Right lung (tissue), 5 donors: ENCODE data around the gene GNG7. TPM values are rescaled to one million over a fixed set of nuclear protein-coding genes. Genes with fewer than 3 reads are reported as not detected.
"Not testable (repeated sequence)": the region's sequence is repeated elsewhere in the genome, so short reads cannot be mapped to it uniquely, and the experiment has no call there.

Experiments
- DNase-seq, 2 donors: peaks; one replicate each; pipeline ENCODE4 v3.0.0-alpha.2; 2013
- polyA plus RNA-seq, 5 donors: library from polyadenylated mRNA; unstranded; fragments of 120-200 nt; gene quantifications; one replicate each; pipeline versions ENCODE4 v1.2.1 to v1.2.3, GENCODE V29; 2013; ENCODE audit warnings: inconsistent platforms in 1 of 5, low replicate concordance in 1 of 5; ENCODE audit not compliant: insufficient read length in 5 of 5, insufficient read depth in 1 of 5

The GNG7 gene
- polyA plus RNA-seq, 5 donors = 4.5 to 7.1 (median 5.8) TPM

- DNase-seq = peak; percentile 74 to 78
These were observed 123.4 kb downstream of the GNG7 start for GRCh38 chr19:2578901-2579677.

DNA sequence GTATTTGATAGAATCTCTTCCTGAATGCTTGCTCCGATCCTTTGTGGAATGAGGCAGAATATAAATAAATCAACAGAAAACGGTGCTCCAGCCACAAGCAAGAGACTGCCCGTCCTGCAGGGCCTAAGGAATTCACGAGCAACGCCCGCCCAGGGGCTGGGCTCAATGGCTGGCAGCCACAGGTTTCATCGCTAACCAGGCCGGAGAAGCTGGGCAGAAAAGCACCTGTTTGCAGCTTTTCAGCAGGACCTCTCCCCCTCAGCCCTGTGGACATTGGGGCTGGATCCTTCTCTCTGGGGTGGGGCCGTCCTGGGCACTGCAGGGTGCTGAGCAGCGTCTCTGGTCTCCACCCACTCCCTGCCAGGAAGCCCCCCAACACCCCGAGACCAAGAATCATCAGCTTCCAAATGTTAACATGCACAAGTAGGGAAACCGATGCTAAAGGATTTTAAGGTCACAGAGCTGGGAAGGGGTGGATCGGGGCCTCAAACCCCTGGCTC, 124.1 kb downstream of the GNG7 start:
- no peak for DNase-seq

GRCh38 chr19:2577722-2578335, 124.7 kb downstream of the GNG7 start:
- DNase-seq = no peak

DNA sequence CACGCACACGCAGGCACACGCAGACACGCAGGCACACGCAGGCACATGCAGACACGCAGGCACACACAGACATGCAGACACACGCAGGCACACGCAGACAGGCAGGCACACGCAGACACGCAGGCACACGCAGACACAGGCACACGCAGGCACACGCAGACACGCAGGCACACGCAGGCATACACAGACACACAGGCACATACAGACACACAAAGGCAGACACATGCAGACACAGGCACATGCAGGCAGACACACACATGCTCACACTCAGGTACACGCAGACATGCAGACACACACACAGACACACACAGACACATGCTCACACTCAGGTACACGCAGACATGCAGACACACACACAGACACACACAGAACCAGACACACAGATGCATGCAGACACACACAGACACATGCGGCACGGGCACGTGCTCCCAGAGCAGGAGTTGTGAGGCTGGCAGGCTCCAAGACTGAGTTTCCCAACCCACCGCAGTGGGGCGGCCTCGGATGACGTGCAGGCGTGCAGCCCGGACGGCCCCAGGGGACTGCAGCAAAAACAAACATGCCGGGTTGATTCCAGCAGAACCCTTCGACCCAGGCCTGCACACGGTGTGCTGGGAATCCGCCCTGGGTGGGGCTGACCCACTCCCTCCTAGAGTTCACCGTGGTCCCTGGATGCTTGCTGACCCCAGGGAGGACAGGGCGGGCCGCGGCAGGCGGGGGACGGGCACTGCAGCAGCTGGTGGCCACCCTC, 126.6 kb downstream of the GNG7 start:
- no peak for DNase-seq

DNA sequence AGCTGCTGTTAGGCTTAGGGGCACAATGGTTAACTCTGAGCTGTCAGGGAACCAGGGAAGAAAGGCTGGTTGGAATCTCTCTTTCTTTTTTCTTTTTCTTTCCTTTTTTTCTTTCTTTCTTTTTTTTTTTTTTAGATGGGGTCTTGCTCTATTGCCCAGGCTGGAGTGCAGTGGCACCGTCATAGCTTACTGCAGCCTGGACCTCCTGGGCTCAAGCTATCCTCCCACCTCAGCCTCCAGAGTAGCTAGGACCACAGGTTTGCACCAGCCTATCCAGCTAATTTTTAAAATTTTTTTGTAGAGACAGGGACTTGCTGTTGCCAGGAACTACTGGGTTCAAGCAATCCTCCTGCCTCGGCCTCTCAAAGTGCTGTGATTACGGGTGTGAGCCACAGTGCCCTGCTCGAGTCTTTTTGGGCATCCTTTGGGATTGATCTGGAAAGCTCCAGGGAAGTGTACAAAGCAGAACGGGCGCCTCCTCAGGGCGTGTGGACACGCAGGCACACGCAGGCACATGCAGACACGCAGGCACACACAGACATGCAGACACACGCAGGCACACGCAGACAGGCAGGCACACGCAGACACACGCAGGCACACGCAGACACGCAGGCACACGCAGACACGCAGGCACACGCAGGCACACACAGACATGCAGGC, 127.4 kb downstream of the GNG7 start:
- DNase-seq = no peak

GRCh38 chr19:2574478-2574931, 128.0 kb downstream of the GNG7 start:
- DNase-seq = no peak

DNA sequence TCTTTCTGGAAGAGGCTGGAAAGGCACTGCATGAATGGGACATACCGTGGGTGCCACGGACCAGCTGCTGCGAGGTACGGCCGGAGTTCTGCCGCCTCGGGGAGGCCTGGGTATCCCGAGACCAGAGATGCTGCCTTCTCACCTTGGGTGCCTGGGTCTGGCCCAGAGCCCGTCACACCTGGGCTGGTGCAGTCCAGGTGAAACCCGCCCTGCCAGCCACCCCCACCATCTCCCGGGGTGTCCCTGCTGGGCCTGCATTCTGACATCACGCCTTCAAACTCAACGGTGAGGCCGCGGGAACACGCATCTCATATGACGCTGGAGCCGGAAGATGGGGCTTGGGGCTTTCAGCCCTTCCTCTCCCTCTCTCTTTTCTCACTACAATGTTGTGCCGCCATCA, 128.6 kb downstream of the GNG7 start:
- no peak for DNase-seq

DNA sequence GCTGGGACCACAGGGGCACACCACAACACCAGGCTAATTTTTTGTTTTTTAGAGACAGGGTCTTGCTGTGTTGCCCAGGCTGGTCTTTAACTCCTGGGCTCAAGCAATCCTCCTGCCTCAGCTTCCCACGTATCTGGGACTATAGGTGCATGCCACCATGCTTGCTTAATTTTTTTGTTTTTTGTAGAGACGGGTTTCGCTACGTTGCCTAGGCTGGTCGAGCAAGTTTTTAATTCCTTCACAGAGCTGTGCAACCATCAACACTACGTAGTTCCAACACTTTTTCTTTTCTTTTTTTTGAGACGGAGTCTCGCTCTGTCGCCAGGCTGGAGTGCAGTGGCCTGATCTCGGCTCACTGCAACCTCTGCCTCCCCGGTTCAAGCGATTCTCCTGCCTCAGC, 130.3 kb downstream of the GNG7 start:
- DNase-seq = not testable (repeated sequence)

GRCh38 chr19:2569596-2570465, 132.7 kb downstream of the GNG7 start:
- no peak for DNase-seq

DNA sequence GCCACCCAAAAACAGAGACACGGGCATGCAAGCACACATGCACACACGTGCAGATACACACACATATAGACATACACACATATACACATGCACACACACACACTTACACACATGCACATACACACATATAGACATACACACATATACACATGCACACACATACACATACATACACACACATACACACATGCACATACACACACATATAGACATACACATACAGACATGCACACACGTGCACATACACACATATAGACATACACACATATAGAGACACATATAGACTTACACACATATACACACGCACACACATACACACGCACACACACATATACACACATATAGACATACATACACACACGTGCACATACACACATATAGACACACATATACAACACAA, 134.5 kb downstream of the GNG7 start:
- no peak for DNase-seq

GRCh38 chr19:2567580-2567979, 134.9 kb downstream of the GNG7 start:
- no peak for DNase-seq

DNA sequence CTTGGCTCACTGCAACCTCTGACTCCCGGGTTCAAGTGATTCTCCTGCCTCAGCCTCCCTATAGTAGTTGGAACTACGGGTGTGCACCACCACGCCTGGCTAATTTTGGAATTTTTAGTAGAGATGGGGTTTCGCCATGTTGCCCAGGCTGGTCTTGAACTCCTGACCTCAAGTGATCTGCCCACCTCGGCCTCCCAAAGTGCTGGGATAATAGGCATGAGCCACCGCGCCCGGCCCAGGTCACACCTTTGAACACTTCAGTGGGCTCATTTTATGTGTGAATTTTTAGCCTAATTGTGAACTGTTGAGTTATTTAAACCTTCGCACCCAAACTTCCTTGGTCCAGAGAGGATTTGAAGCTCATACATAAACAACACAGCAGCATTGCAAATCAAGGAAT, 138.9 kb downstream of the GNG7 start:
- DNase-seq = not testable (repeated sequence)

DNA sequence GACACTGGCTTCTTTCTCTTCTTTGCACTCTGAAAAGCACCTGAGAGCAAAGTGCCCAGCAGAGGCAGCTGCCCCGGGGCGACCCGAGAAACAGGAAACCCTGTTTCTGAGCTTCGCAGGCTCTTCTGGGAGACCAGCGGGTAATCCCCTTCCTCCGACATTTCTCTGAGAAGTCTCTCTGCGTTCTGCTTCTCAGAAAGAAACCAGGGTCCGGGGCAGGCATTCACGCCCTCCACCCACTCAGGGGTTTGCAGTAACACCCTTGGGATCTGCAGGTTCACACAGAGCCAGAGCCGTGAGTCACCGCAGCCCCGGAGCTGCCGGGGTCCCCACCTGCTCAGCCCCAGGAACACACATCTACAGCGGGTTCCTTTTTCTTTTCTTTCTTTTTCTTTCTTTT, 140.6 kb downstream of the GNG7 start:
- DNase-seq = no peak

DNA sequence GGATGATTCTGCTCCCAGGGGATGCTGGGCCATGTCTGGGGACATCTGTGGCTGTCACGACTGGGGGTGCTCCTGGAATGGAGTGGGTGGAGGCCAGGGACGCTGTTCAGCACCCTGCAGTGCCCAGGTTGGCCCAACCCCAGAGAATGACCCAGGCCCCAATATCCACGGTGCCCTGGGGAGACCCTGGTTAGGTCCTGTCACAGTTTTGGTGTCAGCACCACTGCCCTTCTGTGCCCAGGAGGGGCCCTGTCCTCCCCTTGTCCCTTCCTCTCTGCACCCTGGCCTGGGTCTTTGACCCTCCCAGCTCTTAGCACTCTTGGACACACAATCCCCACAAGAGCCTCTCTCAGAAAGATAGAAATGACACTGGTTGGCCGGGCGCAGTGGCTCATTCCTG, 141.3 kb downstream of the GNG7 start:
- no peak for DNase-seq

DNA sequence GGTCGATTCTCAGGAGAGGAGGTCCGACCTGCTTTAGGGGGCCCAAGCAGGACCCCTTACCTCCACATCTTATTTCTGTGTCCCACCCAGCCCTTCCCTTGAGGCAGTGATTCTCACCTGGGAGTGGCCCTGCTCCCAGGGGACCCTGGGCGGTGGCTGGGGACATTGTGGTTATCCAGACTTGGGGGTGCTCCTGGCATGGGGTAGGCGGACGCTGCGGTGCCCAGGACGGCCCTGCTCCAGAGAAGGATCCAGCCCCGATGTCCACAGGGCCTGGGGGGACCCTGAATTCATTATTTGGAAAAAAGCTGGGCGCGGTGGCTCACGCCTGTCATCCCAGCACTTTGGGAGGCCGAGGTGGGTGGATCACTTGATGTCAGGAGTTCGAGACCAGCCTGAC, 142.1 kb downstream of the GNG7 start:
- DNase-seq = no peak

- DNase-seq = no peak
These were observed 144.0 kb downstream of the GNG7 start for GRCh38 chr19:2558543-2558942.

DNA sequence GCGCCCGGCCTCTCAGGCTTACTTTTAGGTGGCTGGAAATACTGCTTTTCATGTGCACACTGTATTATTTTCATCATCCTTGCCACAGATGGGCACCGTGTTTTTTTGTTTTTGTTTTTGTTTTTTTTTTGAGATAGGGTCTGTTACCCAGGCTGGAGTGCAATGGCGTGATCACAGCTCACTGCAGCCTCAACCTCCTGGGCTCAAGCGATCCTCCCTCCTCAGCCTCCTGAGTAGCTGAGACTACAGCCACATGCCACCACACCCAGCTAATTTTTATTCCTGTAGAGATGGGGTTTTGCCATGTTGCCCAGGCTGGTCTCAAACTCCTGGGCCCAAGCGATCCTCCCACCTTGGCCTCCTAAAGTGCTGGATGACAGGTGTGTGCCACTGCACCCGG, 144.4 kb downstream of the GNG7 start:
- DNase-seq = not testable (repeated sequence)

GRCh38 chr19:2557093-2557440, 145.4 kb downstream of the GNG7 start:
- DNase-seq = no peak

DNA sequence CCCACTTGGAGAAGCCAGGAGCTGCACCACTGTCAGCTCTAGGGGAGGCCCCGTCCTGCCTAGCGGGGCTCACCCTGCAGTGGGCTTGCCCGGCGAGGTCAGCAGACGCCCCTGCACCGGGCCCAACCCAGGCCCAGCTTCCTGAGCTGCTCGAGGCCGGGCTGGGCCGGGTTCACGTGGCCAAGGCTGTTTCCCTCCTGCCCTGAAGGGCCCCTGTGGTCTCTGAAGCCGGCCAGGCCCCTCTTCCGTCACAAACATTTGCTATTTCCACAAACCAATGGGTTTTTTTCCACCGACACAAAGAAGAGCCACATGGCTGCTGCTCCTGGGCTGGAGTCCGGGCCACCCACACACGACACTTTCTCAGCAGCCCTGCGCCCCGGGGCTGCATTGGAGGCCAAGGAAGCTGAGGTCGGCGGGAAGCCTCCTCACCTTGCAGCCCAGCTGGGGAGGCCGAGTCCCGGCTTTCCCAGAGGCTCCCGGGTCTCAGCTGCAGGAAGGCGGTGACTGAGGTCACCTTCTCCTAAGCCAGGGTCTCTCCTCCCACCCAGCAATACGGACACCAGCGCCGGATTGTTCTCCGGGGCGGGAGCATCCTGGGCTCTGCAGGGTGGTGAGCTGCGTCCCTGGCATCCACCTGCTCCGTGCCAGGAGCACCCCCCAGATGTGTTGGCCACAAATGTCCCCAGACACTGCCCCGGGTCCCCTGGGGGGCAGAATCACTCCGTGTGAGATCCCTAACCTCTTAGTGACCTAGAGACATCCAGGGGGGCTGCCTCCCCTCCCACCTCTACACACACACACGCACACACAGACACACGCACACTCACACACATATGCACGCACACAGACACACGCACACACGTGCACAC, 146.0 kb downstream of the GNG7 start:
- DNase-seq = no peak
